ENCODE results near the gene TTPAL. TPM values are rescaled to one million over a fixed set of nuclear protein-coding genes. Genes with fewer than 3 reads are reported as not detected.
A peak's percentile ranks its signal among the peaks of the same experiment; 100 is the strongest.

Gene TTPAL
- total and polyA plus RNA-seq, 9 of the 15 experiments (the other 6 are each of a cell fraction or from before 2014, with no cell fraction given): 1.1 to 7.0 (median 2.6) TPM

GRCh38 chr20:44425923-44426322, 49.8 kb upstream of the TTPAL start:
- ATAC-seq (no peak), DNase-seq (ENCODE audit: extremely low read depth in 1 of 4, low spot score in 3 of 4) (no peak), FAIRE-seq (no peak)
- H4K20me1 ChIP-seq (replicated peaks; ENCODE audit: control insufficient read depth, insufficient read depth, low read length): peaks cover 6% of the 10 kb centered on the region; the same call in 1 of the 2 replicates
- H3K4me1 ChIP-seq (replicated peaks in 1 of 2; ENCODE audit: control insufficient read depth in 2 of 2, insufficient read depth in 2 of 2, low read length in 2 of 2): no peaks in the 10 kb centered on the region
- 0% methylated on average over 1 of the region's 2 CpGs for WGBS (ENCODE audit: insufficient coverage, low coverage, missing lambda C conversion rate)
- no peaks in the 10 kb centered on the region for H3K36me3 ChIP-seq (ENCODE audit: control insufficient read depth, insufficient read depth, low read length)
- no TSS peak for BruUV-seq (replicated peaks)
- ChIA-PET CTCF (ENCODE audit: low intra/inter-chr PET ratio) (no interaction called here), POLR2A (no interaction called here)
- H2AFZ ChIP-seq (ENCODE audit: low read depth, low read length): no peak overlapping the region
- H3K9me3 ChIP-seq (replicated peaks; ENCODE audit: control insufficient read depth, insufficient read depth, low read depth, low read length): no peaks in the 10 kb centered on the region
- no peaks in the 10 kb centered on the region for H3K9me1 ChIP-seq (ENCODE audit: control insufficient read depth, insufficient read depth, low read length)
- H3K4me2 ChIP-seq (ENCODE audit: insufficient read depth, low read length): no peak overlapping the region
- H3K4me3 ChIP-seq: no peak overlapping the region
- no peak overlapping the region for H3K9ac ChIP-seq (ENCODE audit: insufficient read depth in 1 of 2, low read depth in 2 of 2, low read length in 2 of 2)
- TF ChIP-seq DIDO1 (tag; IDR thresholded peaks at IDR 0.05; ENCODE audit: low read depth) (no peak), PKNOX1 (IDR thresholded peaks at IDR 0.05) (peak; percentile 25; the same call in 1 of the 2 replicates)
- H3K27ac ChIP-seq (ENCODE audit: extremely low read depth, low read depth, low read length): no peak overlapping the region
- in situ Hi-C loops (cut with MboI) (no loop called here), intact Hi-C loops (cut with micrococcal nuclease) (no loop called here)
- H3K27me3 ChIP-seq (ENCODE audit: control insufficient read depth in 2 of 2, insufficient read depth in 2 of 2, low read length in 2 of 2): peaks cover 21 to 43% of the 10 kb centered on the region in 2 experiments; a peak in 4 of 5 replicates
- no peaks in the 10 kb centered on the region for H3K79me2 ChIP-seq (ENCODE audit: control insufficient read depth, insufficient read depth, low read length)

- ATAC-seq: no peak
- in situ Hi-C loops (cut with MboI): no loop called here
- Histone ChIP-seq H3K4me3 (no peak overlapping the region), H3K27ac (ENCODE audit: extremely low read depth, low read depth, low read length) (no peak overlapping the region), H3K4me2 (ENCODE audit: insufficient read depth, low read length) (no peak overlapping the region), H3K27me3 (ENCODE audit: control insufficient read depth in 2 of 2, insufficient read depth in 2 of 2, low read length in 2 of 2) (peaks cover 26 to 55% of the 10 kb centered on the region in 2 experiments; a peak in 4 of 5 replicates), H3K79me2 (ENCODE audit: control insufficient read depth, insufficient read depth, low read length) (no peaks in the 10 kb centered on the region), H3K9me3 (replicated peaks; ENCODE audit: control insufficient read depth, insufficient read depth, low read depth, low read length) (no peaks in the 10 kb centered on the region), H3K9me1 (ENCODE audit: control insufficient read depth, insufficient read depth, low read length) (no peaks in the 10 kb centered on the region), H3K36me3 (ENCODE audit: control insufficient read depth, insufficient read depth, low read length) (no peaks in the 10 kb centered on the region), H4K20me1 (replicated peaks; ENCODE audit: control insufficient read depth, insufficient read depth, low read length) (peaks cover 5% of the 10 kb centered on the region; the same call in 1 of the 2 replicates), H3K4me1 (replicated peaks in 1 of 2; ENCODE audit: control insufficient read depth in 2 of 2, insufficient read depth in 2 of 2, low read length in 2 of 2) (no peaks in the 10 kb centered on the region), H2AFZ (ENCODE audit: low read depth, low read length) (no peak overlapping the region), H3K9ac (ENCODE audit: insufficient read depth in 1 of 2, low read depth in 2 of 2, low read length in 2 of 2) (no peak overlapping the region)
- ChIA-PET CTCF (ENCODE audit: low intra/inter-chr PET ratio) (no interaction called here), POLR2A (interaction anchor here (0.8 kb wide), 1 partner anchor 13 kb away, joined by 3 read pairs; no protein-coding TSS in a partner anchor)
- no peak for TF ChIP-seq CHD1 (IDR thresholded peaks at IDR 0.05; ENCODE audit: low read length)
- peak; percentile 83 for TF ChIP-seq RBM25 (IDR thresholded peaks at IDR 0.05; ENCODE audit: low read depth, low read length, severe bottlenecking)
- no peak for TF ChIP-seq NFYB (IDR thresholded peaks at IDR 0.05; ENCODE audit: extremely low read depth, insufficient read length)
- TF ChIP-seq POLR2G (IDR thresholded peaks at IDR 0.05; ENCODE audit: low read depth, low read length): no peak
- no peak for TF ChIP-seq ZC3H11A (IDR thresholded peaks at IDR 0.05; ENCODE audit: low read depth, low read length)
- TF ChIP-seq HMGXB4 (CRISPR knock-in tag; IDR thresholded peaks at IDR 0.05): no peak
- 0% methylated on average over 10 of the region's 10 CpGs for WGBS (ENCODE audit: insufficient coverage, low coverage, missing lambda C conversion rate)
- intact Hi-C loops (cut with micrococcal nuclease): no loop called here
- no peak for DNase-seq (ENCODE audit: extremely low read depth in 1 of 4, low spot score in 3 of 4)
- BruUV-seq (replicated peaks): no TSS peak
- FAIRE-seq: no peak
Measured at GRCh38 chr20:44426879-44427790, 48.5 kb upstream of the TTPAL start.

Measured in K562 (cell line).